GM23338 (cell line): ENCODE measurements around the gene DDX60. TPM values are rescaled to one million over a fixed set of nuclear protein-coding genes. Genes with fewer than 3 reads are reported as not detected.

Experiments
- ATAC-seq: fragments of 200-7000 bp; cut with Tn5 transposase; 3 replicates; pipeline ENCODE4 v1.9.1; 2020
- DNase-seq: peaks from one replicate; pipeline ENCODE4 v3.0.0-alpha.2; 2015; ENCODE audit warnings: low spot score
- H2AFZ ChIP-seq: fragments of 200-600 bp; sonication (generic); 2 replicates; pipeline ENCODE4 v1.8.0; 2016; ENCODE audit warnings: antibody characterized with exemption, mild to moderate bottlenecking, moderate library complexity
- H3F3A ChIP-seq: fragments of 200-600 bp; sonication (generic); replicated peaks from 2 replicates; pipeline ENCODE4 v1.8.0; 2017; ENCODE audit warnings: antibody characterized with exemption, mixed run types, low read depth
- H3K27ac ChIP-seq: fragments of 200-600 bp; sonication (generic); 2 replicates; pipeline ENCODE4 v1.6.1; 2016; ENCODE audit warnings: low read depth
- H3K27me3 ChIP-seq: fragments of 200-600 bp; sonication (generic); 2 replicates; pipeline ENCODE4 v1.8.0; 2016; ENCODE audit warnings: mild to moderate bottlenecking, mixed run types, moderate library complexity; ENCODE audit not compliant: insufficient read depth
- H3K36me3 ChIP-seq: fragments of 200-600 bp; sonication (generic); 2 replicates; pipeline ENCODE4 v1.8.0; 2016; ENCODE audit warnings: mild to moderate bottlenecking; ENCODE audit not compliant: insufficient read depth
- H3K4me1 ChIP-seq: fragments of 200-600 bp; sonication (generic); 2 replicates; pipeline ENCODE4 v1.8.0; 2016; ENCODE audit warnings: mild to moderate bottlenecking, moderate library complexity; ENCODE audit not compliant: insufficient read depth
- H3K4me2 ChIP-seq: fragments of 200-600 bp; sonication (generic); 2 replicates; pipeline ENCODE4 v1.7.1; 2017; ENCODE audit warnings: mixed run types
- H3K4me3 ChIP-seq: fragments of 200-600 bp; sonication (generic); 2 replicates; pipeline ENCODE4 v1.6.1; 2016; ENCODE audit warnings: mixed run types
- H3K79me2 ChIP-seq: fragments of 200-600 bp; sonication (generic); replicated peaks from 2 replicates; pipeline ENCODE4 v1.8.0; 2017; ENCODE audit warnings: mild to moderate bottlenecking; ENCODE audit not compliant: insufficient read depth
- H3K9me2 ChIP-seq: fragments of 200-600 bp; sonication (generic); 2 replicates; pipeline ENCODE4 v1.8.0; 2017; ENCODE audit not compliant: insufficient read depth
- H4K20me1 ChIP-seq: fragments of 200-600 bp; sonication (generic); replicated peaks from 2 replicates; pipeline ENCODE4 v1.8.0; 2017; ENCODE audit warnings: mild to moderate bottlenecking; ENCODE audit not compliant: insufficient read depth
- H3K27ac Mint-ChIP-seq: 2 replicates; pipeline ENCODE4 v1.8.0; 2020; ENCODE audit warnings: inconsistent platforms, mild to moderate bottlenecking, moderate library complexity, mixed read lengths
- H3K27me3 Mint-ChIP-seq: 3 replicates; pipeline ENCODE4 v1.8.0; 2022; ENCODE audit warnings: low read depth, mild to moderate bottlenecking, moderate library complexity, mixed read lengths, inconsistent platforms; ENCODE audit not compliant: insufficient read depth, poor library complexity
- H3K36me3 Mint-ChIP-seq: 3 replicates; pipeline ENCODE4 v1.8.0; 2021; ENCODE audit warnings: low read depth, mild to moderate bottlenecking, inconsistent platforms, moderate library complexity, mixed read lengths
- H3K4me1 Mint-ChIP-seq: 3 replicates; pipeline ENCODE4 v1.8.0; 2020; ENCODE audit warnings: mild to moderate bottlenecking, inconsistent platforms, mixed read lengths
- H3K4me3 Mint-ChIP-seq: 3 replicates; pipeline ENCODE4 v1.8.0; 2021; ENCODE audit warnings: moderate library complexity, mild to moderate bottlenecking, inconsistent platforms, mixed read lengths
- H3K9me3 Mint-ChIP-seq: 3 replicates; pipeline ENCODE4 v1.8.0; 2020; ENCODE audit warnings: moderate library complexity, mild to moderate bottlenecking, inconsistent platforms, mixed read lengths
- CREB1 ChIP-seq: fragments of 250-450 bp; sonication (Bioruptor Pico); IDR thresholded peaks from 2 replicates; pipeline ENCODE4 v1.5.0; 2020; ENCODE audit warnings: low read depth, mild to moderate bottlenecking, moderate library complexity
- CTCF ChIP-seq, 2 experiments: fragments of 200-600 bp in 1 of 2; sonication (generic) in 1 of 2; conservative IDR thresholded peaks; 2 replicates each; pipeline versions ENCODE4 v1.5.1 to v1.6.1; 2016 to 2017; ENCODE audit warnings: antibody characterized with exemption in 2 of 2, low read depth in 2 of 2, mild to moderate bottlenecking in 2 of 2, moderate library complexity in 1 of 2
- ETS1 ChIP-seq: IDR thresholded peaks from 2 replicates; pipeline ENCODE4 v1.6.1; 2016; ENCODE audit warnings: antibody characterized with exemption
- EZH2 ChIP-seq: fragments of 200-600 bp; sonication (generic); IDR thresholded peaks from one replicate; pipeline ENCODE4 v1.8.0; 2017; ENCODE audit warnings: antibody characterized with exemption, mild to moderate bottlenecking, low read depth; ENCODE audit not compliant: unreplicated experiment
- EZH2phosphoT487 ChIP-seq: fragments of 200-600 bp; sonication (generic); IDR thresholded peaks from one replicate; pipeline ENCODE4 v1.8.1; 2018; ENCODE audit warnings: antibody characterized with exemption; ENCODE audit not compliant: unreplicated experiment
- JUNB ChIP-seq: IDR thresholded peaks from one replicate; pipeline ENCODE4 v1.6.1; 2016; ENCODE audit warnings: antibody characterized with exemption; ENCODE audit not compliant: unreplicated experiment
- NANOG ChIP-seq: IDR thresholded peaks from 2 replicates; pipeline ENCODE4 v1.6.1; 2016; ENCODE audit warnings: antibody characterized with exemption, borderline replicate concordance
- POLR2AphosphoS5 ChIP-seq: IDR thresholded peaks from 2 replicates; pipeline ENCODE4 v1.6.1; 2016; ENCODE audit warnings: antibody characterized with exemption, low read depth
- REST ChIP-seq: IDR thresholded peaks from one replicate; pipeline ENCODE4 v1.6.1; 2018; ENCODE audit warnings: antibody characterized with exemption; ENCODE audit not compliant: unreplicated experiment
- STAT1 ChIP-seq: IDR thresholded peaks from one replicate; pipeline ENCODE4 v1.6.1; 2016; ENCODE audit warnings: antibody characterized with exemption; ENCODE audit not compliant: unreplicated experiment
- ZNF114 ChIP-seq: fragments of 250-450 bp; sonication (Bioruptor Pico); IDR thresholded peaks from 2 replicates; pipeline ENCODE4 v1.5.0; 2020; ENCODE audit warnings: mild to moderate bottlenecking, moderate library complexity
- ZNF331 ChIP-seq: fragments of 250-450 bp; sonication (Bioruptor Pico); IDR thresholded peaks from 2 replicates; pipeline ENCODE4 v1.5.0; 2020; ENCODE audit warnings: low read depth, mild to moderate bottlenecking, moderate library complexity
- ZNF462 ChIP-seq: fragments of 250-450 bp; sonication (Bioruptor Pico); IDR thresholded peaks from 2 replicates; pipeline ENCODE4 v1.5.0; 2020; ENCODE audit warnings: mild to moderate bottlenecking, moderate library complexity
- polyA plus RNA-seq: library from polyadenylated mRNA; unstranded; fragments of >200 nt; fragmentation: Nextera tagmentation; extraction: Ambion mirVana; gene quantifications from 2 replicates; pipeline ENCODE4 v1.2.1, GENCODE V29; 2016
- total RNA-seq: library from RNA; depleted of rRNA; stranded (reverse); fragments of >200 nt; shearing (Covaris generic); gene quantifications from 2 replicates; pipeline ENCODE4 v1.2.3, GENCODE V29; 2014

Gene DDX60
- total and polyA plus RNA-seq, 2 experiments from 2014 or later: 1.0 to 1.4 TPM

- ATAC-seq: no peak
Observed at GRCh38 chr4:168240821-168241220, 77.7 kb downstream of the DDX60 start.

More at GRCh38 chr4:168240821-168241220, 77.7 kb downstream of the DDX60 start:
- Mint-ChIP-seq H3K9me3 (peaks cover 38% of the 10 kb centered on the region), H3K4me3 (no peak overlapping the region), H3K36me3 (peaks cover 35% of the 10 kb centered on the region), H3K27ac (no peak overlapping the region), H3K4me1 (no peaks in the 10 kb centered on the region), H3K27me3 (peaks cover 5% of the 10 kb centered on the region)
- Histone ChIP-seq H3K27me3 (no peaks in the 10 kb centered on the region), H3K79me2 (no peaks in the 10 kb centered on the region), H2AFZ (no peak overlapping the region), H3K27ac (no peak overlapping the region), H3K36me3 (no peaks in the 10 kb centered on the region; the same call in 1 of the 2 replicates), H3K9me2 (peaks cover 4% of the 10 kb centered on the region; the same call in 1 of the 2 replicates), H4K20me1 (no peaks in the 10 kb centered on the region), H3K4me3 (no peak overlapping the region), H3K4me2 (no peak overlapping the region), H3K4me1 (no peaks in the 10 kb centered on the region), H3F3A (no peaks in the 10 kb centered on the region)
- TF ChIP-seq ETS1 (no peak), ZNF331 (no peak), CTCF (conservative IDR thresholded peaks at IDR 0.05; ENCODE audit: low read depth in 2 of 2) (no peak), POLR2AphosphoS5 (no peak), STAT1 (no peak), ZNF462 (CRISPR knock-in tag) (no peak), JUNB (no peak), REST (no peak), ZNF114 (CRISPR knock-in tag) (no peak), EZH2 (no peak), NANOG (no peak), EZH2phosphoT487 (no peak), CREB1 (CRISPR knock-in tag) (no peak)
- DNase-seq: no peak
